GM23338 (cell line): Measurements from ENCODE around the gene TMC1. TPM values are rescaled to one million over a fixed set of nuclear protein-coding genes. Genes with fewer than 3 reads are reported as not detected.

Experiments
- ATAC-seq: fragments of 200-7000 bp; cut with Tn5 transposase; 3 replicates; pipeline ENCODE4 v1.9.1; 2020
- DNase-seq: peaks from one replicate; pipeline ENCODE4 v3.0.0-alpha.2; 2015; ENCODE audit warnings: low spot score
- H2AFZ ChIP-seq: fragments of 200-600 bp; sonication (generic); 2 replicates; pipeline ENCODE4 v1.8.0; 2016; ENCODE audit warnings: antibody characterized with exemption, mild to moderate bottlenecking, moderate library complexity
- H3F3A ChIP-seq: fragments of 200-600 bp; sonication (generic); replicated peaks from 2 replicates; pipeline ENCODE4 v1.8.0; 2017; ENCODE audit warnings: antibody characterized with exemption, mixed run types, low read depth
- H3K27ac ChIP-seq: fragments of 200-600 bp; sonication (generic); 2 replicates; pipeline ENCODE4 v1.6.1; 2016; ENCODE audit warnings: low read depth
- H3K27me3 ChIP-seq: fragments of 200-600 bp; sonication (generic); 2 replicates; pipeline ENCODE4 v1.8.0; 2016; ENCODE audit warnings: mild to moderate bottlenecking, mixed run types, moderate library complexity; ENCODE audit not compliant: insufficient read depth
- H3K36me3 ChIP-seq: fragments of 200-600 bp; sonication (generic); 2 replicates; pipeline ENCODE4 v1.8.0; 2016; ENCODE audit warnings: mild to moderate bottlenecking; ENCODE audit not compliant: insufficient read depth
- H3K4me1 ChIP-seq: fragments of 200-600 bp; sonication (generic); 2 replicates; pipeline ENCODE4 v1.8.0; 2016; ENCODE audit warnings: mild to moderate bottlenecking, moderate library complexity; ENCODE audit not compliant: insufficient read depth
- H3K4me2 ChIP-seq: fragments of 200-600 bp; sonication (generic); 2 replicates; pipeline ENCODE4 v1.7.1; 2017; ENCODE audit warnings: mixed run types
- H3K4me3 ChIP-seq: fragments of 200-600 bp; sonication (generic); 2 replicates; pipeline ENCODE4 v1.6.1; 2016; ENCODE audit warnings: mixed run types
- H3K79me2 ChIP-seq: fragments of 200-600 bp; sonication (generic); replicated peaks from 2 replicates; pipeline ENCODE4 v1.8.0; 2017; ENCODE audit warnings: mild to moderate bottlenecking; ENCODE audit not compliant: insufficient read depth
- H3K9me2 ChIP-seq: fragments of 200-600 bp; sonication (generic); 2 replicates; pipeline ENCODE4 v1.8.0; 2017; ENCODE audit not compliant: insufficient read depth
- H4K20me1 ChIP-seq: fragments of 200-600 bp; sonication (generic); replicated peaks from 2 replicates; pipeline ENCODE4 v1.8.0; 2017; ENCODE audit warnings: mild to moderate bottlenecking; ENCODE audit not compliant: insufficient read depth
- H3K27ac Mint-ChIP-seq: 2 replicates; pipeline ENCODE4 v1.8.0; 2020; ENCODE audit warnings: inconsistent platforms, mild to moderate bottlenecking, moderate library complexity, mixed read lengths
- H3K27me3 Mint-ChIP-seq: 3 replicates; pipeline ENCODE4 v1.8.0; 2022; ENCODE audit warnings: low read depth, mild to moderate bottlenecking, moderate library complexity, mixed read lengths, inconsistent platforms; ENCODE audit not compliant: insufficient read depth, poor library complexity
- H3K36me3 Mint-ChIP-seq: 3 replicates; pipeline ENCODE4 v1.8.0; 2021; ENCODE audit warnings: low read depth, mild to moderate bottlenecking, inconsistent platforms, moderate library complexity, mixed read lengths
- H3K4me1 Mint-ChIP-seq: 3 replicates; pipeline ENCODE4 v1.8.0; 2020; ENCODE audit warnings: mild to moderate bottlenecking, inconsistent platforms, mixed read lengths
- H3K4me3 Mint-ChIP-seq: 3 replicates; pipeline ENCODE4 v1.8.0; 2021; ENCODE audit warnings: moderate library complexity, mild to moderate bottlenecking, inconsistent platforms, mixed read lengths
- H3K9me3 Mint-ChIP-seq: 3 replicates; pipeline ENCODE4 v1.8.0; 2020; ENCODE audit warnings: moderate library complexity, mild to moderate bottlenecking, inconsistent platforms, mixed read lengths
- JUNB ChIP-seq: IDR thresholded peaks from one replicate; pipeline ENCODE4 v1.6.1; 2016; ENCODE audit warnings: antibody characterized with exemption; ENCODE audit not compliant: unreplicated experiment
- POLR2AphosphoS5 ChIP-seq: IDR thresholded peaks from 2 replicates; pipeline ENCODE4 v1.6.1; 2016; ENCODE audit warnings: antibody characterized with exemption, low read depth
- ZNF331 ChIP-seq: fragments of 250-450 bp; sonication (Bioruptor Pico); IDR thresholded peaks from 2 replicates; pipeline ENCODE4 v1.5.0; 2020; ENCODE audit warnings: low read depth, mild to moderate bottlenecking, moderate library complexity
- polyA plus RNA-seq: library from polyadenylated mRNA; unstranded; fragments of >200 nt; fragmentation: Nextera tagmentation; extraction: Ambion mirVana; gene quantifications from 2 replicates; pipeline ENCODE4 v1.2.1, GENCODE V29; 2016
- total RNA-seq: library from RNA; depleted of rRNA; stranded (reverse); fragments of >200 nt; shearing (Covaris generic); gene quantifications from 2 replicates; pipeline ENCODE4 v1.2.3, GENCODE V29; 2014
- TF ChIP-seq, protein P1 (sequence below): fragments of 250-450 bp; sonication (Bioruptor Pico); IDR thresholded peaks from 2 replicates; pipeline ENCODE4 v1.5.0; 2020; ENCODE audit warnings: mild to moderate bottlenecking, moderate library complexity
- TF ChIP-seq, protein P2 (sequence below): IDR thresholded peaks from one replicate; pipeline ENCODE4 v1.6.1; 2018; ENCODE audit warnings: antibody characterized with exemption; ENCODE audit not compliant: unreplicated experiment

TMC1 gene
- total and polyA plus RNA-seq, 2 experiments from 2014 or later, result 0.61 to 1.2 TPM

GRCh38 chr9:72788966-72789735, 267.7 kb downstream of the TMC1 start (continued):
- TF ChIP-seq, protein P1, sequence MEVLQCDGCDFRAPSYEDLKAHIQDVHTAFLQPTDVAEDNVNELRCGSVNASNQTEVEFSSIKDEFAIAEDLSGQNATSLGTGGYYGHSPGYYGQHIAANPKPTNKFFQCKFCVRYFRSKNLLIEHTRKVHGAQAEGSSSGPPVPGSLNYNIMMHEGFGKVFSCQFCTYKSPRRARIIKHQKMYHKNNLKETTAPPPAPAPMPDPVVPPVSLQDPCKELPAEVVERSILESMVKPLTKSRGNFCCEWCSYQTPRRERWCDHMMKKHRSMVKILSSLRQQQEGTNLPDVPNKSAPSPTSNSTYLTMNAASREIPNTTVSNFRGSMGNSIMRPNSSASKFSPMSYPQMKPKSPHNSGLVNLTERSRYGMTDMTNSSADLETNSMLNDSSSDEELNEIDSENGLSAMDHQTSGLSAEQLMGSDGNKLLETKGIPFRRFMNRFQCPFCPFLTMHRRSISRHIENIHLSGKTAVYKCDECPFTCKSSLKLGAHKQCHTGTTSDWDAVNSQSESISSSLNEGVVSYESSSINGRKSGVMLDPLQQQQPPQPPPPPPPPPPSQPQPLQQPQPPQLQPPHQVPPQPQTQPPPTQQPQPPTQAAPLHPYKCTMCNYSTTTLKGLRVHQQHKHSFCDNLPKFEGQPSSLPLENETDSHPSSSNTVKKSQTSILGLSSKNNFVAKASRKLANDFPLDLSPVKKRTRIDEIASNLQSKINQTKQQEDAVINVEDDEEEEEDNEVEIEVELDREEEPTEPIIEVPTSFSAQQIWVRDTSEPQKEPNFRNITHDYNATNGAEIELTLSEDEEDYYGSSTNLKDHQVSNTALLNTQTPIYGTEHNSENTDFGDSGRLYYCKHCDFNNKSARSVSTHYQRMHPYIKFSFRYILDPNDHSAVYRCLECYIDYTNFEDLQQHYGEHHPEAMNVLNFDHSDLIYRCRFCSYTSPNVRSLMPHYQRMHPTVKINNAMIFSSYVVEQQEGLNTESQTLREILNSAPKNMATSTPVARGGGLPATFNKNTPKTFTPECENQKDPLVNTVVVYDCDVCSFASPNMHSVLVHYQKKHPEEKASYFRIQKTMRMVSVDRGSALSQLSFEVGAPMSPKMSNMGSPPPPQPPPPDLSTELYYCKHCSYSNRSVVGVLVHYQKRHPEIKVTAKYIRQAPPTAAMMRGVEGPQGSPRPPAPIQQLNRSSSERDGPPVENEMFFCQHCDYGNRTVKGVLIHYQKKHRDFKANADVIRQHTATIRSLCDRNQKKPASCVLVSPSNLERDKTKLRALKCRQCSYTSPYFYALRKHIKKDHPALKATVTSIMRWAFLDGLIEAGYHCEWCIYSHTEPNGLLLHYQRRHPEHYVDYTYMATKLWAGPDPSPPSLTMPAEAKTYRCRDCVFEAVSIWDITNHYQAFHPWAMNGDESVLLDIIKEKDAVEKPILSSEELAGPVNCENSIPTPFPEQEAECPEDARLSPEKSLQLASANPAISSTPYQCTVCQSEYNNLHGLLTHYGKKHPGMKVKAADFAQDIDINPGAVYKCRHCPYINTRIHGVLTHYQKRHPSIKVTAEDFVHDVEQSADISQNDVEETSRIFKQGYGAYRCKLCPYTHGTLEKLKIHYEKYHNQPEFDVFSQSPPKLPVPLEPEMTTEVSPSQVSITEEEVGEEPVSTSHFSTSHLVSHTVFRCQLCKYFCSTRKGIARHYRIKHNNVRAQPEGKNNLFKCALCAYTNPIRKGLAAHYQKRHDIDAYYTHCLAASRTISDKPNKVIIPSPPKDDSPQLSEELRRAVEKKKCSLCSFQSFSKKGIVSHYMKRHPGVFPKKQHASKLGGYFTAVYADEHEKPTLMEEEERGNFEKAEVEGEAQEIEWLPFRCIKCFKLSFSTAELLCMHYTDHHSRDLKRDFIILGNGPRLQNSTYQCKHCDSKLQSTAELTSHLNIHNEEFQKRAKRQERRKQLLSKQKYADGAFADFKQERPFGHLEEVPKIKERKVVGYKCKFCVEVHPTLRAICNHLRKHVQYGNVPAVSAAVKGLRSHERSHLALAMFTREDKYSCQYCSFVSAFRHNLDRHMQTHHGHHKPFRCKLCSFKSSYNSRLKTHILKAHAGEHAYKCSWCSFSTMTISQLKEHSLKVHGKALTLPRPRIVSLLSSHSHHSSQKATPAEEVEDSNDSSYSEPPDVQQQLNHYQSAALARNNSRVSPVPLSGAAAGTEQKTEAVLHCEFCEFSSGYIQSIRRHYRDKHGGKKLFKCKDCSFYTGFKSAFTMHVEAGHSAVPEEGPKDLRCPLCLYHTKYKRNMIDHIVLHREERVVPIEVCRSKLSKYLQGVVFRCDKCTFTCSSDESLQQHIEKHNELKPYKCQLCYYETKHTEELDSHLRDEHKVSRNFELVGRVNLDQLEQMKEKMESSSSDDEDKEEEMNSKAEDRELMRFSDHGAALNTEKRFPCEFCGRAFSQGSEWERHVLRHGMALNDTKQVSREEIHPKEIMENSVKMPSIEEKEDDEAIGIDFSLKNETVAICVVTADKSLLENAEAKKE (CRISPR knock-in tag), result no peak
- TF ChIP-seq POLR2AphosphoS5, result no peak

DNA sequence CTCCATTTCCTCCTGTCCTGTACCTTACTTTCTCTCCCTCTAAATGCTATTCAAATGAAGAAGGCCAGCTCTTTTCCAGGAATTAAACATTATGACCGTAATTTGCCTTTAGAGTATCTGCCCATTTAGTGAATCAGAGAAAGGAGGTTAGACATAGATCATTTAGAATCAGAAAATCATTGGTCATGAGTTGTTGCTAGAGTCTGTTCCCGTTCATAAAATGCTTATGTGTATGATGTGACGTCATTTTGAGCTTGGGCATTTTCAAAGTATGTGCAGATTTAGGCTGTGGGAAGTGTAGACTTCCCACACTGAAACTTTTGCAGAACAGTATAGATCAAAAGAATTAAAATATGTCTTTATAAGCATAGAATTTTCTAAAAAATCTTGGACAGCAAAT, 268.5 kb downstream of the TMC1 start:
- Histone ChIP-seq H2AFZ (peak overlapping the region; percentile 40), H3K4me3 (no peak overlapping the region), H3K36me3 (no peaks in the 10 kb centered on the region), H3K9me2 (peaks cover 5% of the 10 kb centered on the region), H4K20me1 (no peaks in the 10 kb centered on the region), H3K27me3 (no peaks in the 10 kb centered on the region), H3K27ac (no peak overlapping the region), H3K4me1 (no peaks in the 10 kb centered on the region), H3K79me2 (no peaks in the 10 kb centered on the region), H3F3A (no peaks in the 10 kb centered on the region), H3K4me2 (no peak overlapping the region)
- peaks cover 6% of the 10 kb centered on the region; the same call in 2 of the 3 replicates for H3K36me3 Mint-ChIP-seq
- H3K4me1 Mint-ChIP-seq, result no peaks in the 10 kb centered on the region
- no peak overlapping the region for H3K27ac Mint-ChIP-seq
- ATAC-seq (no peak), DNase-seq (no peak)
- H3K4me3 Mint-ChIP-seq, result no peak overlapping the region
- peaks cover 2% of the 10 kb centered on the region; the same call in 1 of the 3 replicates for H3K9me3 Mint-ChIP-seq
- no peaks in the 10 kb centered on the region for H3K27me3 Mint-ChIP-seq
- no peak for TF ChIP-seq POLR2AphosphoS5
- TF ChIP-seq, protein P2, sequence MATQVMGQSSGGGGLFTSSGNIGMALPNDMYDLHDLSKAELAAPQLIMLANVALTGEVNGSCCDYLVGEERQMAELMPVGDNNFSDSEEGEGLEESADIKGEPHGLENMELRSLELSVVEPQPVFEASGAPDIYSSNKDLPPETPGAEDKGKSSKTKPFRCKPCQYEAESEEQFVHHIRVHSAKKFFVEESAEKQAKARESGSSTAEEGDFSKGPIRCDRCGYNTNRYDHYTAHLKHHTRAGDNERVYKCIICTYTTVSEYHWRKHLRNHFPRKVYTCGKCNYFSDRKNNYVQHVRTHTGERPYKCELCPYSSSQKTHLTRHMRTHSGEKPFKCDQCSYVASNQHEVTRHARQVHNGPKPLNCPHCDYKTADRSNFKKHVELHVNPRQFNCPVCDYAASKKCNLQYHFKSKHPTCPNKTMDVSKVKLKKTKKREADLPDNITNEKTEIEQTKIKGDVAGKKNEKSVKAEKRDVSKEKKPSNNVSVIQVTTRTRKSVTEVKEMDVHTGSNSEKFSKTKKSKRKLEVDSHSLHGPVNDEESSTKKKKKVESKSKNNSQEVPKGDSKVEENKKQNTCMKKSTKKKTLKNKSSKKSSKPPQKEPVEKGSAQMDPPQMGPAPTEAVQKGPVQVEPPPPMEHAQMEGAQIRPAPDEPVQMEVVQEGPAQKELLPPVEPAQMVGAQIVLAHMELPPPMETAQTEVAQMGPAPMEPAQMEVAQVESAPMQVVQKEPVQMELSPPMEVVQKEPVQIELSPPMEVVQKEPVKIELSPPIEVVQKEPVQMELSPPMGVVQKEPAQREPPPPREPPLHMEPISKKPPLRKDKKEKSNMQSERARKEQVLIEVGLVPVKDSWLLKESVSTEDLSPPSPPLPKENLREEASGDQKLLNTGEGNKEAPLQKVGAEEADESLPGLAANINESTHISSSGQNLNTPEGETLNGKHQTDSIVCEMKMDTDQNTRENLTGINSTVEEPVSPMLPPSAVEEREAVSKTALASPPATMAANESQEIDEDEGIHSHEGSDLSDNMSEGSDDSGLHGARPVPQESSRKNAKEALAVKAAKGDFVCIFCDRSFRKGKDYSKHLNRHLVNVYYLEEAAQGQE, result no peak
- no peak for TF ChIP-seq JUNB
- no peak for TF ChIP-seq ZNF331 (CRISPR knock-in tag)
